HCT116 (cell line): ENCODE measurements around the gene COPA. TPM values are rescaled to one million over a fixed set of nuclear protein-coding genes. Genes with fewer than 3 reads are reported as not detected.

Experiments
- ATAC-seq: fragments of 200-7000 bp; cut with Tn5 transposase; 2 replicates; pipeline ENCODE4 v1.9.1; 2020; ENCODE audit warnings: mild to moderate bottlenecking, moderate library complexity
- BruUV-seq: library from RNA; stranded (reverse); fragments of 400-500 nt; replicated peaks from 2 replicates; lab custom pipeline; 2021; lab: Mats Ljungman, UMichigan
- CTCF ChIA-PET: fragments of 300-600 bp; sonication (Branson Sonifier 250); formaldehyde crosslinking; loops from one replicate; lab custom pipeline; 2021; ENCODE audit warnings: antibody characterized with exemption; lab: Charles Lee
- POLR2A ChIA-PET: fragments of 300-600, 350-600 bp; sonication (Branson Sonifier 250); formaldehyde crosslinking; loops from one replicate; lab custom pipeline; 2021; ENCODE audit warnings: antibody characterized with exemption; lab: Charles Lee
- RAD21 ChIA-PET, 2 experiments: fragments of 300-600 bp; sonication (Branson Sonifier 250); formaldehyde crosslinking; loops; one replicate each; lab custom pipeline; 2023; ENCODE audit warnings: low total read pairs in 2 of 2; ENCODE audit not compliant: uncharacterized antibody in 2 of 2, unreplicated experiment in 2 of 2, low non-redundant PET in 1 of 2; lab: Charles Lee
- DNase-seq: peaks from one replicate; pipeline ENCODE4 v3.0.0-alpha.2; 2010; ENCODE audit warnings: low read depth, low spot score
- H2AFZ ChIP-seq: fragments of 200-600 bp; shearing (Covaris generic), sonication (generic); 2 replicates; pipeline ENCODE4 v1.6.1; 2017; ENCODE audit warnings: low read depth, mixed run types, mixed read lengths, antibody characterized with exemption, low read length; ENCODE audit not compliant: poor library complexity, severe bottlenecking
- H3K27ac ChIP-seq: 2 replicates; pipeline ENCODE4 v1.5.1; 2012; ENCODE audit warnings: low read depth, low read length
- H3K27me3 ChIP-seq: fragments of 200-600 bp; sonication (generic); 2 replicates; pipeline ENCODE4 v1.6.1; 2016; ENCODE audit warnings: mixed run types, low read length, mixed read lengths; ENCODE audit not compliant: insufficient read depth
- H3K36me3 ChIP-seq, 2 experiments: fragments of 200-500 bp in 1 of 2; fragments of 200-600 bp in 1 of 2; sonication (Bioruptor generic) in 1 of 2; sonication (generic) in 1 of 2; 2 replicates each; pipeline versions ENCODE4 v1.5.1 to v1.6.1; 2014 to 2016; ENCODE audit warnings: low read length in 2 of 2, inconsistent platforms in 1 of 2, mixed read lengths in 1 of 2, mixed run types in 1 of 2; ENCODE audit not compliant: insufficient read depth in 2 of 2, control insufficient read depth in 1 of 2
- H3K4me1 ChIP-seq, 2 experiments: fragments of 200-600 bp in 1 of 2; sonication (generic) in 1 of 2; 2 replicates each; pipeline versions ENCODE4 v1.5.1 to v1.6.1; 2012 to 2017; ENCODE audit warnings: low read length in 2 of 2, inconsistent platforms in 1 of 2, mild to moderate bottlenecking in 1 of 2, mixed read lengths in 1 of 2, mixed run types in 1 of 2, moderate library complexity in 1 of 2; ENCODE audit not compliant: insufficient read depth in 2 of 2, control insufficient read depth in 1 of 2
- H3K4me2 ChIP-seq: fragments of 200-600 bp; sonication (generic); 2 replicates; pipeline ENCODE4 v1.6.1; 2017; ENCODE audit warnings: mixed run types, low read length, mixed read lengths
- H3K4me3 ChIP-seq, 2 experiments: fragments of 200-600 bp in 1 of 2; sonication (generic) in 1 of 2; replicated peaks in 1 of 2; 2 replicates each; pipeline ENCODE4 v1.5.1; 2011 to 2016; ENCODE audit warnings: low read length in 2 of 2, control low read depth in 1 of 2, low read depth in 1 of 2, mild to moderate bottlenecking in 1 of 2, mixed read lengths in 1 of 2, mixed run types in 1 of 2
- H3K79me2 ChIP-seq: fragments of 200-600 bp; sonication (generic); 2 replicates; pipeline ENCODE4 v1.6.1; 2017; ENCODE audit warnings: mild to moderate bottlenecking, mixed run types, low read length, moderate library complexity, mixed read lengths; ENCODE audit not compliant: insufficient read depth
- H3K9ac ChIP-seq: fragments of 200-600 bp; sonication (generic); 2 replicates; pipeline ENCODE4 v1.6.1; 2016; ENCODE audit warnings: low read length, mixed read lengths
- H3K9me2 ChIP-seq: fragments of 200-600 bp; sonication (generic), shearing (Covaris generic); 2 replicates; pipeline ENCODE4 v1.6.1; 2017; ENCODE audit warnings: mixed run types, mild to moderate bottlenecking, moderate library complexity; ENCODE audit not compliant: insufficient read depth
- H3K9me3 ChIP-seq, 2 experiments: fragments of 200-500 bp in 1 of 2; fragments of 200-600 bp in 1 of 2; sonication (Bioruptor generic) in 1 of 2; sonication (generic) in 1 of 2; 2 replicates each; pipeline ENCODE4 v1.6.1; 2014 to 2017; ENCODE audit warnings: low read length in 2 of 2, mixed read lengths in 2 of 2, inconsistent platforms in 1 of 2, low read depth in 1 of 2, mild to moderate bottlenecking in 1 of 2, mixed run types in 1 of 2, moderate library complexity in 1 of 2; ENCODE audit not compliant: control insufficient read depth in 1 of 2, insufficient read depth in 1 of 2
- H4K20me1 ChIP-seq: fragments of 200-600 bp; sonication (generic), shearing (Covaris generic); 2 replicates; pipeline ENCODE4 v1.6.1; 2017; ENCODE audit warnings: mixed run types, mild to moderate bottlenecking, moderate library complexity; ENCODE audit not compliant: insufficient read depth
- ATF3 ChIP-seq: IDR thresholded peaks from 2 replicates; pipeline ENCODE4 v1.6.1; 2012
- CBX3 ChIP-seq: IDR thresholded peaks from 2 replicates; pipeline ENCODE4 v1.6.1; 2012; ENCODE audit warnings: low read depth
- EGR1 ChIP-seq: IDR thresholded peaks from 2 replicates; pipeline ENCODE4 v1.6.1; 2012; ENCODE audit warnings: low read depth
- EZH2phosphoT487 ChIP-seq: fragments of 200-600 bp; IDR thresholded peaks from 2 replicates; pipeline ENCODE4 v1.6.1; 2018; ENCODE audit warnings: antibody characterized with exemption, borderline replicate concordance
- FOSL1 ChIP-seq: IDR thresholded peaks from 2 replicates; pipeline ENCODE4 v1.6.1; 2012; ENCODE audit warnings: low read depth
- JUND ChIP-seq: IDR thresholded peaks from 2 replicates; pipeline ENCODE4 v1.6.1; 2012
- POLR2A ChIP-seq: IDR thresholded peaks from 2 replicates; pipeline ENCODE4 v1.7.0; 2011; ENCODE audit warnings: borderline replicate concordance; ENCODE audit not compliant: insufficient read depth, insufficient read length; ENCODE audit errors: extremely low read depth
- POLR2AphosphoS5 ChIP-seq: IDR thresholded peaks from 2 replicates; pipeline ENCODE4 v1.6.1; 2011; ENCODE audit warnings: mild to moderate bottlenecking, low read depth, low read length, moderate library complexity
- RAD21 ChIP-seq: IDR thresholded peaks from 2 replicates; pipeline ENCODE4 v1.6.1; 2012; ENCODE audit warnings: low read depth, mild to moderate bottlenecking
- SP1 ChIP-seq: IDR thresholded peaks from 2 replicates; pipeline ENCODE4 v1.6.1; 2012; ENCODE audit warnings: low read depth
- SRF ChIP-seq: IDR thresholded peaks from 2 replicates; pipeline ENCODE4 v1.6.1; 2012; ENCODE audit warnings: low read depth
- TCF7L2 ChIP-seq: IDR thresholded peaks from 2 replicates; pipeline ENCODE4 v1.7.0; 2011; ENCODE audit warnings: borderline replicate concordance, inconsistent platforms; ENCODE audit not compliant: insufficient read depth, insufficient read length; ENCODE audit errors: extremely low read depth
- ZFX ChIP-seq: fragments of 450-650 bp; IDR thresholded peaks from 2 replicates; pipeline ENCODE4 v1.6.1; 2017
- ZNF274 ChIP-seq: fragments of 200-500 bp; sonication (Bioruptor generic); IDR thresholded peaks from 2 replicates; pipeline ENCODE4 v1.6.1; 2014; ENCODE audit warnings: mild to moderate bottlenecking, low read depth, low read length, inconsistent platforms
- intact Hi-C: fragments of 100-400 bp; cut with micrococcal nuclease; formaldehyde crosslinking; loops from 2 replicates; pipeline ENCODE4 v1.10.0; 2022
- total RNA-seq: library from RNA; stranded (reverse); gene quantifications from one replicate; pipeline ENCODE4 v1.2.1, GENCODE V29; 2021; ENCODE audit not compliant: unreplicated experiment
- TF ChIP-seq, protein P1 (sequence below), 3 experiments: fragments of 200-600 bp in 1 of 3; sonication (generic) in 1 of 3; IDR thresholded peaks in 2 of 3; conservative IDR thresholded peaks in 1 of 3; 2 replicates each; pipeline ENCODE4 v1.5.1; 2012 to 2017; ENCODE audit warnings: low read depth in 2 of 3, low read length in 2 of 3, antibody characterized with exemption in 1 of 3, borderline replicate concordance in 1 of 3, control low read depth in 1 of 3, mild to moderate bottlenecking in 1 of 3, mixed read lengths in 1 of 3, mixed run types in 1 of 3, moderate library complexity in 1 of 3; ENCODE audit not compliant: insufficient read depth in 1 of 3
- TF ChIP-seq, protein P2 (sequence below): IDR thresholded peaks from 2 replicates; pipeline ENCODE4 v1.6.1; 2012
- TF ChIP-seq, protein P3 (sequence below): IDR thresholded peaks from 2 replicates; pipeline ENCODE4 v1.6.1; 2011; ENCODE audit warnings: mild to moderate bottlenecking, low read length, moderate library complexity; ENCODE audit not compliant: insufficient replicate concordance; ENCODE audit errors: extremely low read depth
- TF ChIP-seq, protein P4 (sequence below): IDR thresholded peaks from 2 replicates; pipeline ENCODE4 v1.6.1; 2012; ENCODE audit warnings: low read depth

COPA gene
- total RNA-seq, 1 experiment from 2014 or later: 132 TPM

GRCh38 chr1:160264795-160265307, 78.2 kb downstream of the COPA start:
- peaks cover 24% of the 10 kb centered on the region for H3K79me2 ChIP-seq
- TF ChIP-seq CBX3 (no peak), FOSL1 (no peak), ATF3 (no peak), SP1 (no peak), POLR2A (no peak), POLR2AphosphoS5 (no peak), RAD21 (no peak), ZNF274 (no peak), SRF (no peak), JUND (no peak), EZH2phosphoT487 (no peak), TCF7L2 (no peak), ZFX (no peak), EGR1 (no peak)
- TF ChIP-seq, protein P1, sequence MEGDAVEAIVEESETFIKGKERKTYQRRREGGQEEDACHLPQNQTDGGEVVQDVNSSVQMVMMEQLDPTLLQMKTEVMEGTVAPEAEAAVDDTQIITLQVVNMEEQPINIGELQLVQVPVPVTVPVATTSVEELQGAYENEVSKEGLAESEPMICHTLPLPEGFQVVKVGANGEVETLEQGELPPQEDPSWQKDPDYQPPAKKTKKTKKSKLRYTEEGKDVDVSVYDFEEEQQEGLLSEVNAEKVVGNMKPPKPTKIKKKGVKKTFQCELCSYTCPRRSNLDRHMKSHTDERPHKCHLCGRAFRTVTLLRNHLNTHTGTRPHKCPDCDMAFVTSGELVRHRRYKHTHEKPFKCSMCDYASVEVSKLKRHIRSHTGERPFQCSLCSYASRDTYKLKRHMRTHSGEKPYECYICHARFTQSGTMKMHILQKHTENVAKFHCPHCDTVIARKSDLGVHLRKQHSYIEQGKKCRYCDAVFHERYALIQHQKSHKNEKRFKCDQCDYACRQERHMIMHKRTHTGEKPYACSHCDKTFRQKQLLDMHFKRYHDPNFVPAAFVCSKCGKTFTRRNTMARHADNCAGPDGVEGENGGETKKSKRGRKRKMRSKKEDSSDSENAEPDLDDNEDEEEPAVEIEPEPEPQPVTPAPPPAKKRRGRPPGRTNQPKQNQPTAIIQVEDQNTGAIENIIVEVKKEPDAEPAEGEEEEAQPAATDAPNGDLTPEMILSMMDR (IDR thresholded peaks at IDR 0.05 in 2 of 3, conservative IDR thresholded peaks at IDR 0.05 in 1 of 3; ENCODE audit: borderline replicate concordance in 1 of 3, insufficient read depth in 1 of 3, low read depth in 2 of 3, low read length in 2 of 3): no peak
- TF ChIP-seq, protein P2, sequence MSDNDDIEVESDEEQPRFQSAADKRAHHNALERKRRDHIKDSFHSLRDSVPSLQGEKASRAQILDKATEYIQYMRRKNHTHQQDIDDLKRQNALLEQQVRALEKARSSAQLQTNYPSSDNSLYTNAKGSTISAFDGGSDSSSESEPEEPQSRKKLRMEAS: no peak
- TF ChIP-seq, protein P3, sequence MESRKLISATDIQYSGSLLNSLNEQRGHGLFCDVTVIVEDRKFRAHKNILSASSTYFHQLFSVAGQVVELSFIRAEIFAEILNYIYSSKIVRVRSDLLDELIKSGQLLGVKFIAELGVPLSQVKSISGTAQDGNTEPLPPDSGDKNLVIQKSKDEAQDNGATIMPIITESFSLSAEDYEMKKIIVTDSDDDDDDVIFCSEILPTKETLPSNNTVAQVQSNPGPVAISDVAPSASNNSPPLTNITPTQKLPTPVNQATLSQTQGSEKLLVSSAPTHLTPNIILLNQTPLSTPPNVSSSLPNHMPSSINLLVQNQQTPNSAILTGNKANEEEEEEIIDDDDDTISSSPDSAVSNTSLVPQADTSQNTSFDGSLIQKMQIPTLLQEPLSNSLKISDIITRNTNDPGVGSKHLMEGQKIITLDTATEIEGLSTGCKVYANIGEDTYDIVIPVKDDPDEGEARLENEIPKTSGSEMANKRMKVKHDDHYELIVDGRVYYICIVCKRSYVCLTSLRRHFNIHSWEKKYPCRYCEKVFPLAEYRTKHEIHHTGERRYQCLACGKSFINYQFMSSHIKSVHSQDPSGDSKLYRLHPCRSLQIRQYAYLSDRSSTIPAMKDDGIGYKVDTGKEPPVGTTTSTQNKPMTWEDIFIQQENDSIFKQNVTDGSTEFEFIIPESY: no peak
- TF ChIP-seq, protein P4, sequence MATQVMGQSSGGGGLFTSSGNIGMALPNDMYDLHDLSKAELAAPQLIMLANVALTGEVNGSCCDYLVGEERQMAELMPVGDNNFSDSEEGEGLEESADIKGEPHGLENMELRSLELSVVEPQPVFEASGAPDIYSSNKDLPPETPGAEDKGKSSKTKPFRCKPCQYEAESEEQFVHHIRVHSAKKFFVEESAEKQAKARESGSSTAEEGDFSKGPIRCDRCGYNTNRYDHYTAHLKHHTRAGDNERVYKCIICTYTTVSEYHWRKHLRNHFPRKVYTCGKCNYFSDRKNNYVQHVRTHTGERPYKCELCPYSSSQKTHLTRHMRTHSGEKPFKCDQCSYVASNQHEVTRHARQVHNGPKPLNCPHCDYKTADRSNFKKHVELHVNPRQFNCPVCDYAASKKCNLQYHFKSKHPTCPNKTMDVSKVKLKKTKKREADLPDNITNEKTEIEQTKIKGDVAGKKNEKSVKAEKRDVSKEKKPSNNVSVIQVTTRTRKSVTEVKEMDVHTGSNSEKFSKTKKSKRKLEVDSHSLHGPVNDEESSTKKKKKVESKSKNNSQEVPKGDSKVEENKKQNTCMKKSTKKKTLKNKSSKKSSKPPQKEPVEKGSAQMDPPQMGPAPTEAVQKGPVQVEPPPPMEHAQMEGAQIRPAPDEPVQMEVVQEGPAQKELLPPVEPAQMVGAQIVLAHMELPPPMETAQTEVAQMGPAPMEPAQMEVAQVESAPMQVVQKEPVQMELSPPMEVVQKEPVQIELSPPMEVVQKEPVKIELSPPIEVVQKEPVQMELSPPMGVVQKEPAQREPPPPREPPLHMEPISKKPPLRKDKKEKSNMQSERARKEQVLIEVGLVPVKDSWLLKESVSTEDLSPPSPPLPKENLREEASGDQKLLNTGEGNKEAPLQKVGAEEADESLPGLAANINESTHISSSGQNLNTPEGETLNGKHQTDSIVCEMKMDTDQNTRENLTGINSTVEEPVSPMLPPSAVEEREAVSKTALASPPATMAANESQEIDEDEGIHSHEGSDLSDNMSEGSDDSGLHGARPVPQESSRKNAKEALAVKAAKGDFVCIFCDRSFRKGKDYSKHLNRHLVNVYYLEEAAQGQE: no peak
- no peak overlapping the region for H3K27ac ChIP-seq
- intact Hi-C loops: no loop called here
- H3K4me2 ChIP-seq: no peak overlapping the region
- ChIA-PET RAD21 (no interaction called here), POLR2A (interaction anchor here (1.7 kb wide), 1 partner anchor 20 kb away, joined by 3 read pairs; the partner anchor contains the start of gene PEX19), CTCF (interaction anchor here (1.8 kb wide), 1 partner anchor 12 kb away, joined by 5 read pairs; no protein-coding TSS in a partner anchor)
- H3K4me3 ChIP-seq: no peak overlapping the region
- H3K9ac ChIP-seq: no peak overlapping the region
- no peaks in the 10 kb centered on the region for H3K27me3 ChIP-seq
- DNase-seq (no peak), ATAC-seq (no peak)
- H3K9me2 ChIP-seq: no peaks in the 10 kb centered on the region
- H3K36me3 ChIP-seq: 0 out of 4 replicates have a peak, but pooled peaks cover 0 to 3% of the 10 kb centered on the region in 2 experiments
- peaks cover 12 to 24% of the 10 kb centered on the region in 2 experiments for H3K4me1 ChIP-seq
- H3K9me3 ChIP-seq: no peaks in the 10 kb centered on the region
- H2AFZ ChIP-seq: no peak overlapping the region
- H4K20me1 ChIP-seq: no peaks in the 10 kb centered on the region
- BruUV-seq: no TSS peak
